Ishikawa (cell line): ENCODE measurements around the gene NDOR1.

ENCODE experiments used
- CEBPB ChIP-seq: IDR thresholded peaks from 2 replicates; pipeline ENCODE4 v1.6.1; 2012
- CREB1 ChIP-seq: IDR thresholded peaks from 2 replicates; pipeline ENCODE4 v1.6.1; 2012; ENCODE audit warnings: low read depth
- EGR1 ChIP-seq: IDR thresholded peaks from 2 replicates; pipeline ENCODE4 v1.6.1; 2012
- EP300 ChIP-seq: IDR thresholded peaks from 2 replicates; pipeline ENCODE4 v1.6.1; 2012; ENCODE audit warnings: borderline replicate concordance
- FOXM1 ChIP-seq: IDR thresholded peaks from 2 replicates; pipeline ENCODE4 v1.6.1; 2012; ENCODE audit warnings: low read depth, borderline replicate concordance
- NFIC ChIP-seq: IDR thresholded peaks from 2 replicates; pipeline ENCODE4 v1.6.1; 2012
- RAD21 ChIP-seq: IDR thresholded peaks from 2 replicates; pipeline ENCODE4 v1.6.1; 2012; ENCODE audit warnings: low read depth
- TAF1 ChIP-seq: IDR thresholded peaks from 2 replicates; pipeline ENCODE4 v1.6.1; 2012; ENCODE audit warnings: low read depth, mild to moderate bottlenecking
- TCF12 ChIP-seq: IDR thresholded peaks from 2 replicates; pipeline ENCODE4 v1.6.1; 2012; ENCODE audit warnings: low read depth
- TEAD4 ChIP-seq: IDR thresholded peaks from 2 replicates; pipeline ENCODE4 v1.6.1; 2012
- YY1 ChIP-seq: IDR thresholded peaks from 2 replicates; pipeline ENCODE4 v1.6.1; 2012; ENCODE audit warnings: low read depth
- ZBTB7A ChIP-seq: IDR thresholded peaks from 2 replicates; pipeline ENCODE4 v1.6.1; 2012; ENCODE audit warnings: low read depth
- TF ChIP-seq, protein P1 (sequence below): IDR thresholded peaks from 2 replicates; pipeline ENCODE4 v1.6.1; 2012
- TF ChIP-seq, protein P2 (sequence below): IDR thresholded peaks from 2 replicates; pipeline ENCODE4 v1.6.1; 2012
- TF ChIP-seq, protein P3 (sequence below): IDR thresholded peaks from 2 replicates; pipeline ENCODE4 v1.6.1; 2012; ENCODE audit warnings: low read depth, mild to moderate bottlenecking

NDOR1 gene

DNA sequence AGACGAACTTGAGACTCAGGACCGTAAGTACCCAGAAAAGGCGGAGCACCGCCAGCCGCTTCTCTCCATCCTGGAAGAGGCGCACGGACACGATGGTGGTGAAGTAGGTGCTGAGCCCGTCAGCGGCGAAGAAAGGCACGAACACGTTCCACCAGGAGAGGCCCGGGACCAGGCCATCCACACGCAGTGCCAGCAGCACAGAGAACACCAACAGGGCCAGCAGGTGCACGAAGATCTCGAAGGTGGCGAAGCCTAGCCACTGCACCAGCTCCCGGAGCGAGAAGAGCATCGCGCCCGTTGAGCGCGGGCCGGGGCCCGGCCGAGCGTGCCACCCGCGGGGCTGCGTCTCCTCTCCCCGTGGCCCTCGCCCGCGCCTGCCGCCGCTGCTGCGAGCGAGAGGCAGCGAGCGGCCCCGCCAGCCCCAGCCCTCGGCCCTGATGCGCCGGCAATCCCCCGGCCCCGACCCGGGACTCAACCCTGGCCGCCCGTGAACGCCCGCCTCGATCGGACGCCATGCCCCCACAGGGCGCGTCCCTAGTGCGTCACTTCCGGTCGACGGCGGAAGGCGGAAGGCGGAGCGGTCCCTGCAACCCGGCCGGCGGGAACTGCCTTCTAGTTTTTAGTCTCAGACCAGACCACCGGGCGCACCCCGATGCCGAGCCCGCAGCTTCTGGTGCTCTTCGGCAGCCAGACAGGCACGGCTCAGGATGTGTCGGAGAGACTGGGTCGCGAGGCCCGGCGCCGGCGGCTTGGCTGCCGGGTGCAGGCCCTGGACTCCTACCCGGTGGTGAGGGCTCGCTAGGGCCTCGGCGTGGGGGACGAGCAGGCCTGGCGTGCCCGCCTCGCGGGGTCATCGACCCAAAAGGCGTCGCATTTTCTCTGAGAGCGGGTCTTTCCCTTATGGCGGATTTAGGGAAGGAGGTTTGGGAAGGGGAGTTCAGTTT, at the start of gene NDOR1, which contains the start of gene TMEM203:
TSS of gene NDOR1 (plus strand) at position 575 of the 944 bp plus-strand sequence. CDS start at position 653, 78 bp downstream.
TSS of gene TMEM203 (minus strand) at position 523 of the 944 bp plus-strand sequence. CDS start at position 289, 234 bp downstream.
- TF ChIP-seq CEBPB, result no peak
- no peak for TF ChIP-seq TEAD4
- TF ChIP-seq, protein P1, sequence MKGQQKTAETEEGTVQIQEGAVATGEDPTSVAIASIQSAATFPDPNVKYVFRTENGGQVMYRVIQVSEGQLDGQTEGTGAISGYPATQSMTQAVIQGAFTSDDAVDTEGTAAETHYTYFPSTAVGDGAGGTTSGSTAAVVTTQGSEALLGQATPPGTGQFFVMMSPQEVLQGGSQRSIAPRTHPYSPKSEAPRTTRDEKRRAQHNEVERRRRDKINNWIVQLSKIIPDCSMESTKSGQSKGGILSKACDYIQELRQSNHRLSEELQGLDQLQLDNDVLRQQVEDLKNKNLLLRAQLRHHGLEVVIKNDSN, result 0 out of 2 replicates have a peak, but pooled peaks have one; percentile 14
- no peak for TF ChIP-seq NFIC
- TF ChIP-seq YY1, result peak; percentile 95
- TF ChIP-seq, protein P2, sequence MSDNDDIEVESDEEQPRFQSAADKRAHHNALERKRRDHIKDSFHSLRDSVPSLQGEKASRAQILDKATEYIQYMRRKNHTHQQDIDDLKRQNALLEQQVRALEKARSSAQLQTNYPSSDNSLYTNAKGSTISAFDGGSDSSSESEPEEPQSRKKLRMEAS, result peak; percentile 83
- peak; percentile 67 for TF ChIP-seq TCF12
- TF ChIP-seq CREB1, result peak; percentile 91
- TF ChIP-seq RAD21, result no peak
- peak; percentile 90 for TF ChIP-seq TAF1

DNA sequence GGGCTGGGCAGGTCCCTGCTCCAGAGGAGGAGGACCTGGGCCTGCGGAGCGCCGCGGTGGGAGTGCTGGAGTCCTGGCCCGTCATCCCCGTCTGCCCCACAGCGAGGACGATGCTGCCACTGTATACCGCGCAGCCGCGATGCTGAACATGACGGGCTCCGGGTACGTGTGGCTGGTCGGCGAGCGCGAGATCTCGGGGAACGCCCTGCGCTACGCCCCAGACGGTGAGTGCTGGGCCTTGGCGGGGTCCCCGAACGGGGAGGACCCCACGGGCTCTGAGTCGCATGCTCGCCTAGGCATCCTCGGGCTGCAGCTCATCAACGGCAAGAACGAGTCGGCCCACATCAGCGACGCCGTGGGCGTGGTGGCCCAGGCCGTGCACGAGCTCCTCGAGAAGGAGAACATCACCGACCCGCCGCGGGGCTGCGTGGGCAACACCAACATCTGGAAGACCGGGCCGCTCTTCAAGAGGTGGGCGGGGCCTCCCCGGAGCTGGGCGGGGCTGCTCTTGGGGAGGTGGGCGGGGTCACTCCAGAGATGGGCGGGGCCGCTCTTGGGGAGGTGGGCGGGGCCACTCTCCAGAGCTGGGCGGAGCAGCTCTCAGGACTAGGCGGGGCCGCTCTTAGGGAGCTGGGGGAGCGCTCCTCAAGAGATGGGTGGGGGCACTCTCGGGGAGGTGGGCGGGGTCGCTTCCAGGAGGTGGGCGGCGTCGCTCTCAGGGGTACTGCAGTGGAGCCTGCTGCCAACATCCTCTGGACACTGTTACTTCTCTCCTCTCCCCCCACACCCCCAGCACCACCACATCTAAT, 48.7 kb upstream of the NDOR1 start:
- TF ChIP-seq, protein P3, sequence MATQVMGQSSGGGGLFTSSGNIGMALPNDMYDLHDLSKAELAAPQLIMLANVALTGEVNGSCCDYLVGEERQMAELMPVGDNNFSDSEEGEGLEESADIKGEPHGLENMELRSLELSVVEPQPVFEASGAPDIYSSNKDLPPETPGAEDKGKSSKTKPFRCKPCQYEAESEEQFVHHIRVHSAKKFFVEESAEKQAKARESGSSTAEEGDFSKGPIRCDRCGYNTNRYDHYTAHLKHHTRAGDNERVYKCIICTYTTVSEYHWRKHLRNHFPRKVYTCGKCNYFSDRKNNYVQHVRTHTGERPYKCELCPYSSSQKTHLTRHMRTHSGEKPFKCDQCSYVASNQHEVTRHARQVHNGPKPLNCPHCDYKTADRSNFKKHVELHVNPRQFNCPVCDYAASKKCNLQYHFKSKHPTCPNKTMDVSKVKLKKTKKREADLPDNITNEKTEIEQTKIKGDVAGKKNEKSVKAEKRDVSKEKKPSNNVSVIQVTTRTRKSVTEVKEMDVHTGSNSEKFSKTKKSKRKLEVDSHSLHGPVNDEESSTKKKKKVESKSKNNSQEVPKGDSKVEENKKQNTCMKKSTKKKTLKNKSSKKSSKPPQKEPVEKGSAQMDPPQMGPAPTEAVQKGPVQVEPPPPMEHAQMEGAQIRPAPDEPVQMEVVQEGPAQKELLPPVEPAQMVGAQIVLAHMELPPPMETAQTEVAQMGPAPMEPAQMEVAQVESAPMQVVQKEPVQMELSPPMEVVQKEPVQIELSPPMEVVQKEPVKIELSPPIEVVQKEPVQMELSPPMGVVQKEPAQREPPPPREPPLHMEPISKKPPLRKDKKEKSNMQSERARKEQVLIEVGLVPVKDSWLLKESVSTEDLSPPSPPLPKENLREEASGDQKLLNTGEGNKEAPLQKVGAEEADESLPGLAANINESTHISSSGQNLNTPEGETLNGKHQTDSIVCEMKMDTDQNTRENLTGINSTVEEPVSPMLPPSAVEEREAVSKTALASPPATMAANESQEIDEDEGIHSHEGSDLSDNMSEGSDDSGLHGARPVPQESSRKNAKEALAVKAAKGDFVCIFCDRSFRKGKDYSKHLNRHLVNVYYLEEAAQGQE, result no peak
- TF ChIP-seq CEBPB (no peak), EGR1 (no peak), YY1 (no peak), CREB1 (no peak)

DNA sequence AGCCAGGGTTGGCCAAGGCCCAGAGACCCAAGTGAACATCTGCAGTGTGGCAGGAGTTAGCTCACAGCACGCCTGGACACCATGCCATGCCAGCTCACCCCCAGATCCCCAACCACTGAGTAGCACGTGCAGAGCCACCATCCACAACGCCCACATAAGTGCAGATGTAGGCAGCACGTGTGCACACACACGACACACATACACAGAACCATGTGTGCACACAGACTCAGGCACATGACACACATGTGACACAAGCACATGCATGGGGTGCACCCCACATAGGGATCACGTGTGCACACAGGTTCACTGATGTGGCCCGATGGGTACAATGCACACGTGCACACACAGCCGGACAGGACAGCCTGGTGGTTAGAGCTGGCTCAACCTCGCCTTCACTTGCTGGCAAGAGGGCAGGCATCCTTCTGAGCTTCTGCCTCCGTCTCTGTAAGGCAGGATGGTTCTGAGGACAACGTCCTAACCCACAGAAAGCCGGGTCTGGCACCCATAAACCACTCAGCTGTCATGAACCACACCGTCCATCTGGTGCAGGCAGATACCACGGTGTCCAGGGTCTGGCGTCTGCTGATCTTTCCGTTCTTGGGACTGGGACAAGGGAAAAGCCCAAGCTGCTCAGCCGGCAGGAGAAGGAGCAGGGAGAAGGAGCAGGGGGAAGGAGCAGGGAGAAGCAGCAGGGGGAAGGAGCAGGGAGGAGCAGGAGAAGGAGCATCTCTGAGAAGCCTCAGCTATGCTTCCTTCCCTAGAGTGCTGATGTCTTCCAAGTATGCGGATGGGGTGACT, 47.7 kb upstream of the NDOR1 start:
- TF ChIP-seq, protein P2, result no peak; the same call in 1 of the 2 replicates
- TF ChIP-seq, protein P1, result no peak
- TF ChIP-seq TEAD4, result no peak
- TF ChIP-seq NFIC, result no peak

DNA sequence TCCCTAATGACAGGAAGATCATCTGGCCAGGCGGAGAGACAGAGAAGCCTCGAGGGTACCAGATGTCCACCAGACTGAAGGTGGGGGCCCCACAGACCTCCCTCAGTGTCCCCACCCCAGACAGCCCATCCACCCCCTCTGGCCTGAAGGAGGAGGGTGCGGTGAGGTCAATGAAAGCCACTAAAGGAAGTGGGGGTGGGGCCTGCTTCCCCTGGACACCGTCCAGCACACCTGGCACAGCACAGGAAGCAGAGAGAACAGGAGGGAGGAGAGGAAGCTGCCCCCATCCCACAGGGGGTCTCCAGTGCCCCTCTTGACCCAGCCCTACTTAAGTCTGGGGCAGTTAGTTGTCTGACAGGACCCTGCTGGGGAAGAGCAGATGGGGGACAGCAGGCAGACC, 46.9 kb upstream of the NDOR1 start:
- TF ChIP-seq TEAD4, result no peak
- no peak for TF ChIP-seq FOXM1
- TF ChIP-seq ZBTB7A, result no peak
- TF ChIP-seq CEBPB, result no peak
- TF ChIP-seq NFIC, result no peak
- no peak for TF ChIP-seq YY1
- TF ChIP-seq, protein P1, result no peak
- TF ChIP-seq RAD21, result no peak
- no peak for TF ChIP-seq TCF12
- TF ChIP-seq EGR1, result no peak
- TF ChIP-seq, protein P2, result no peak
- no peak for TF ChIP-seq EP300
- no peak for TF ChIP-seq CREB1
- TF ChIP-seq TAF1, result no peak
- TF ChIP-seq, protein P3, result no peak
